Daoy (cell line): ENCODE measurements around the gene PRADC1. TPM values are rescaled to one million over a fixed set of nuclear protein-coding genes. Genes with fewer than 3 reads are reported as not detected.

Experiments
- DNase-seq: peaks from one replicate; pipeline ENCODE4 v3.0.0-alpha.2; 2015; ENCODE audit warnings: low read depth
- total RNA-seq: library from RNA; depleted of rRNA; stranded (reverse); fragments of >200 nt; shearing (Covaris generic); gene quantifications from 2 replicates; pipeline ENCODE4 v1.2.3, GENCODE V29; 2014; rRNA removed

PRADC1 gene
- total RNA-seq, 1 experiment from 2014 or later: 30.8 TPM

- peak; percentile 16 for DNase-seq
These were observed 30.6 kb downstream of the PRADC1 start, which contains the start of gene NOTO for GRCh38 chr2:73202156-73203054. Gene NOTO, plus strand, starts transcription at chr2:73202574. Its CDS starts 93 bp downstream, at chr2:73202667.

- peak; percentile 38 for DNase-seq
These were observed 32.8 kb downstream of the PRADC1 start for GRCh38 chr2:73200281-73200680.

DNA sequence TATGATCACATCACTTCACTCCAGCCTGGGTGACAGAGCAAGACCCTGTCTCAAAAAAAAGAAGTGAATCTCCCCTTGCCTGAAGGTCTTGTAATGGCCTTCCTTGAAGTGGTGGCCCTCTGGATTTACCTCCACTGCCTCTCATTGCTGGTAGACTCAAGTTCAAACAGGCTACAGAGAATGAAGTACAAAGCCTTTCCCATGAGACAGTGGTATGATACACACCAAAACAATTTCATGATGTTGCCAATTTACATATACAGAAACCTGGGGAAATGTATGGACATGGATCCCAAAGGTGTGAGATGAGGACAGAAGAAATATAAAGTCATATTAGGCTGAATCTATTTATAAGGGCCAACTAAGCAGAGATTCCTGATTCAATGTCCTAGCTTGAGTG, 35.5 kb downstream of the PRADC1 start:
- no peak for DNase-seq

DNA sequence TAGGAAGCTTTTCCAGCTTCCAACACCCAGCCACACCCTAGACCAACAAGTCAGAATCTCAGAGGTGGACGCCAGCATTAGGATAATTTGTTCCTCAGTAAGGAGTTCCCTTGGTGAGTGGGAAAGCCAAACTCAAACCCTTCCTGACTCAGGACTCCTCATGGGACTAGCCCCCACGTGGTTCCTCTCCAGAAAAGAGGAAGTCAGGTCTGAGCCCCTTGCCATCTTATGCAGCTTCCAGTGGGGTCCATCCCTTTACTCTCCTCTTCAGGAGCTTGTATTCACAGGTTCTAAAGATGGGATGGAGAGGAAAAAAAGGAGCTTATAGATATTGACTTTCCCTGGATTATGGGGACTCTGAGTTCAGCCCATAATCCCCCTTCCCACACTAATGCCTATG, 45.5 kb downstream of the PRADC1 start:
- DNase-seq: no peak

GRCh38 chr2:73185965-73186364, 47.1 kb downstream of the PRADC1 start:
- DNase-seq: no peak

Other genes starting within 250 kb of the PRADC1 start
- 10.2 and 11.0 TPM in 2 replicates for gene SFXN5, start 161.5 kb downstream of the PRADC1 start, total RNA-seq
- 18.0 and 20.6 TPM in 2 replicates for gene RAB11FIP5, start 120.3 kb downstream of the PRADC1 start, total RNA-seq
- gene NOTO, start 30.7 kb downstream of the PRADC1 start, total RNA-seq: not detected in 2 replicates
- 31.5 and 31.9 TPM in 2 replicates for gene SMYD5, start 19.0 kb downstream of the PRADC1 start, total RNA-seq
- 695 and 763 TPM in 2 replicates for gene CCT7, start 1.1 kb upstream of the PRADC1 start, total RNA-seq
- gene FBXO41, start 51.2 kb upstream of the PRADC1 start, total RNA-seq: 0.98 and 1.3 TPM in 2 replicates
- not detected in 2 replicates for gene EGR4, start 60.3 kb upstream of the PRADC1 start, total RNA-seq
- 37.4 and 79.2 TPM in 2 replicates for gene ALMS1, start 152.6 kb upstream of the PRADC1 start, total RNA-seq